HepG2 (cell line): ENCODE measurements around the gene MLH1.

Experiments
- ASH2L ChIP-seq: fragments of 300-600, 200-600 bp; sonication (generic); IDR thresholded peaks from 2 replicates; pipeline ENCODE4 v1.7.0; 2017; ENCODE audit warnings: low read depth, mild to moderate bottlenecking, moderate library complexity, mixed read lengths, low read length; ENCODE audit not compliant: insufficient read length
- CTCF ChIP-seq: sonication (generic); formaldehyde crosslinking; IDR thresholded peaks from 2 replicates; pipeline ENCODE4 v1.5.0; 2020; ENCODE audit warnings: mild to moderate bottlenecking, missing genetic modification reagents, moderate library complexity
- MAZ ChIP-seq, 2 experiments: sonication (generic) in 1 of 2; formaldehyde crosslinking in 1 of 2; IDR thresholded peaks; 2 replicates each; pipeline versions ENCODE4 v1.5.0 to v1.6.1; 2012 to 2020; ENCODE audit warnings: low read depth in 2 of 2, mild to moderate bottlenecking in 2 of 2, borderline replicate concordance in 1 of 2, improper control_type of control experiment in 1 of 2, low read length in 1 of 2, missing genetic modification reagents in 1 of 2, moderate library complexity in 1 of 2
- MLXIP ChIP-seq: sonication (generic); formaldehyde crosslinking; IDR thresholded peaks from 2 replicates; pipeline ENCODE4 v1.9.0; 2021; ENCODE audit warnings: missing genetic modification reagents, borderline replicate concordance
- ZBTB40 ChIP-seq, 2 experiments: fragments of 450-650 bp in 1 of 2; sonication (generic) in 1 of 2; formaldehyde crosslinking in 1 of 2; IDR thresholded peaks; 2 replicates each; pipeline versions ENCODE4 v1.6.1 to v1.8.0; 2016 to 2022; ENCODE audit warnings: antibody characterized with exemption in 1 of 2, mild to moderate bottlenecking in 1 of 2, missing genetic modification reagents in 1 of 2
- ZNF841 ChIP-seq: sonication (generic); formaldehyde crosslinking; IDR thresholded peaks from 2 replicates; pipeline ENCODE4 v1.8.1; 2023; ENCODE audit warnings: missing genetic modification reagents, borderline replicate concordance

- TF ChIP-seq ASH2L (no peak), ZNF841 (CRISPR knock-in tag) (no peak), MLXIP (CRISPR knock-in tag) (no peak), MAZ (IDR thresholded peaks at IDR 0.05; ENCODE audit: borderline replicate concordance, low read depth, low read length) (no peak), MAZ (CRISPR knock-in tag; IDR thresholded peaks at IDR 0.05; ENCODE audit: low read depth) (no peak), CTCF (CRISPR knock-in tag) (no peak), ZBTB40 (IDR thresholded peaks at IDR 0.05) (no peak), ZBTB40 (CRISPR knock-in tag; IDR thresholded peaks at IDR 0.05) (no peak)
Observed at GRCh38 chr3:37093481-37093880, 100.2 kb downstream of the MLH1 start.
